HepG2 (cell line): Measurements from ENCODE around the gene MYOZ1. TPM values are rescaled to one million over a fixed set of nuclear protein-coding genes. Genes with fewer than 3 reads are reported as not detected.

Experiments used
- CERS6 ChIP-seq: sonication (generic); formaldehyde crosslinking; IDR thresholded peaks from 2 replicates; pipeline ENCODE4 v1.5.0; 2020; ENCODE audit warnings: missing genetic modification reagents
- ETV5 ChIP-seq: IDR thresholded peaks from 2 replicates; pipeline ENCODE4 v1.6.1; 2018; ENCODE audit warnings: missing biosample characterization, missing genetic modification reagents, inconsistent platforms, borderline replicate concordance
- FOXO1 ChIP-seq: sonication (generic); formaldehyde crosslinking; IDR thresholded peaks from 2 replicates; pipeline ENCODE4 v1.4.0; 2020; ENCODE audit warnings: missing genetic modification reagents
- NR2F6 ChIP-seq, 2 experiments: IDR thresholded peaks; 2 replicates each; pipeline ENCODE4 v1.6.1; 2016; ENCODE audit warnings: antibody characterized with exemption in 1 of 2, mild to moderate bottlenecking in 1 of 2
- PAXIP1 ChIP-seq: sonication (generic); formaldehyde crosslinking; conservative IDR thresholded peaks from 2 replicates; pipeline ENCODE4 v1.4.0; 2020; ENCODE audit warnings: mild to moderate bottlenecking, missing genetic modification reagents, moderate library complexity
- REL ChIP-seq: sonication (generic); formaldehyde crosslinking; conservative IDR thresholded peaks from 2 replicates; pipeline ENCODE4 v1.8.0; 2022; ENCODE audit warnings: mild to moderate bottlenecking, missing genetic modification reagents, moderate library complexity
- RFX3 ChIP-seq: IDR thresholded peaks from 2 replicates; pipeline ENCODE4 v1.6.1; 2016; ENCODE audit warnings: missing biosample characterization, missing genetic modification reagents
- TBL1XR1 ChIP-seq: fragments of 150-350 bp; IDR thresholded peaks from 2 replicates; pipeline ENCODE4 v1.6.1; 2014; ENCODE audit warnings: borderline replicate concordance, low read length; ENCODE audit not compliant: partially characterized antibody
- ZBTB8A ChIP-seq: sonication (generic); formaldehyde crosslinking; IDR thresholded peaks from 2 replicates; pipeline ENCODE4 v1.4.0; 2020; ENCODE audit warnings: mild to moderate bottlenecking, low read depth, missing genetic modification reagents, borderline replicate concordance
- ZFP36L1 ChIP-seq: sonication (generic); formaldehyde crosslinking; IDR thresholded peaks from 2 replicates; pipeline ENCODE4 v1.8.0; 2022; ENCODE audit warnings: mild to moderate bottlenecking, missing genetic modification reagents, moderate library complexity
- ZNF230 ChIP-seq: sonication (generic); formaldehyde crosslinking; IDR thresholded peaks from 2 replicates; pipeline ENCODE4 v1.4.0; 2020; ENCODE audit warnings: mild to moderate bottlenecking, missing genetic modification reagents
- ZNF292 ChIP-seq: sonication (generic); formaldehyde crosslinking; IDR thresholded peaks from 2 replicates; pipeline ENCODE4 v1.8.1; 2022; ENCODE audit warnings: mild to moderate bottlenecking, low read depth, missing genetic modification reagents, borderline replicate concordance
- ZNF780A ChIP-seq: sonication (generic); formaldehyde crosslinking; IDR thresholded peaks from 2 replicates; pipeline ENCODE4 v1.8.0; 2022; ENCODE audit warnings: mild to moderate bottlenecking, missing genetic modification reagents, moderate library complexity
- polyA plus RNA-seq, 8 experiments: library from polyadenylated mRNA; depleted of rRNA in 3 of 8; stranded (reverse) in 7 of 8; unstranded in 1 of 8; fragments of >200 nt; fragmentation: Illumina TruSeq in 4 of 8; extraction: Trizol in 4 of 8; gene quantifications; 2 replicates each; pipeline versions ENCODE4 v1.2.1 to v1.2.3, GENCODE V29; 2011 to 2016; ENCODE audit warnings: low read depth in 4 of 8, missing spikeins in 1 of 8, mixed read lengths in 1 of 8; ENCODE audit not compliant: insufficient read depth in 1 of 8
- total RNA-seq, 5 experiments: library from RNA; depleted of rRNA; stranded (reverse); fragments of >200 nt; fragmentation: Illumina TruSeq; extraction: Trizol; gene quantifications; 2 replicates each; pipeline ENCODE4 v1.2.3, GENCODE V29; 2016; ENCODE audit warnings: low read depth in 1 of 5
- TF ChIP-seq, protein P1 (sequence below), 2 experiments: sonication (generic) in 1 of 2; formaldehyde crosslinking in 1 of 2; IDR thresholded peaks; 2 replicates each; pipeline versions ENCODE4 v1.4.0 to v1.6.1; 2016 to 2020; ENCODE audit warnings: borderline replicate concordance in 1 of 2, low read depth in 1 of 2, mild to moderate bottlenecking in 1 of 2, missing genetic modification reagents in 1 of 2
- TF ChIP-seq, protein P2 (sequence below): sonication (generic); formaldehyde crosslinking; IDR thresholded peaks from 2 replicates; pipeline ENCODE4 v1.5.0; 2020; ENCODE audit warnings: mild to moderate bottlenecking, missing genetic modification reagents

The MYOZ1 gene
- total and polyA plus RNA-seq, 2 of the 13 experiments (the other 11 are each of a cell fraction or from before 2014, with no cell fraction given): not detected

DNA sequence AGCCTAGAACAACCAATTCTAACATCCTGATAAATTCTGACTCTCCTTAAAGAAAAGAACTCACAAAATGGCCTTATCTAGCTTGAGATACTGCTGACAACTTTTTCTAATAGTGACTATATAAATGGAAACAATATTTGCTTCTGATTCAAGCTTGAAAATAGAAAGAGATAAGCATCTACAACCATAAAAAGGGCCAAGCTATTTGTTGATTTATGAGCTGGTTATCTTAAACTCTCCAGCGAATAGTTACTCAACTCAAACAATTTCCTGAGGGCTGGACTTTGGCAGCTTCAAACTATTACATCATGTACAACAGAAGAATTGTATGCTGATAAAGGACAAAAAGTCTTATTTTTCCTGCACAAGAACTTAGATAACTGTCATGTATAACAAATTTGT, 54.7 kb downstream of the MYOZ1 start (continued):
- no peak for TF ChIP-seq CERS6
- TF ChIP-seq ZFP36L1: 0 out of 2 replicates have a peak, but pooled peaks have one; percentile 62
- TF ChIP-seq, protein P1, sequence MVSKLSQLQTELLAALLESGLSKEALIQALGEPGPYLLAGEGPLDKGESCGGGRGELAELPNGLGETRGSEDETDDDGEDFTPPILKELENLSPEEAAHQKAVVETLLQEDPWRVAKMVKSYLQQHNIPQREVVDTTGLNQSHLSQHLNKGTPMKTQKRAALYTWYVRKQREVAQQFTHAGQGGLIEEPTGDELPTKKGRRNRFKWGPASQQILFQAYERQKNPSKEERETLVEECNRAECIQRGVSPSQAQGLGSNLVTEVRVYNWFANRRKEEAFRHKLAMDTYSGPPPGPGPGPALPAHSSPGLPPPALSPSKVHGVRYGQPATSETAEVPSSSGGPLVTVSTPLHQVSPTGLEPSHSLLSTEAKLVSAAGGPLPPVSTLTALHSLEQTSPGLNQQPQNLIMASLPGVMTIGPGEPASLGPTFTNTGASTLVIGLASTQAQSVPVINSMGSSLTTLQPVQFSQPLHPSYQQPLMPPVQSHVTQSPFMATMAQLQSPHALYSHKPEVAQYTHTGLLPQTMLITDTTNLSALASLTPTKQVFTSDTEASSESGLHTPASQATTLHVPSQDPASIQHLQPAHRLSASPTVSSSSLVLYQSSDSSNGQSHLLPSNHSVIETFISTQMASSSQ (IDR thresholded peaks at IDR 0.05; ENCODE audit: low read depth): peak; percentile 49; the same call in 1 of the 2 replicates
- TF ChIP-seq, protein P1 (CRISPR knock-in tag; IDR thresholded peaks at IDR 0.05; ENCODE audit: borderline replicate concordance): no peak; the same call in 1 of the 2 replicates
- TF ChIP-seq ZBTB8A (CRISPR knock-in tag): no peak
- peak; percentile 48 for TF ChIP-seq TBL1XR1
- no peak for TF ChIP-seq FOXO1 (CRISPR knock-in tag)
- TF ChIP-seq, protein P2, sequence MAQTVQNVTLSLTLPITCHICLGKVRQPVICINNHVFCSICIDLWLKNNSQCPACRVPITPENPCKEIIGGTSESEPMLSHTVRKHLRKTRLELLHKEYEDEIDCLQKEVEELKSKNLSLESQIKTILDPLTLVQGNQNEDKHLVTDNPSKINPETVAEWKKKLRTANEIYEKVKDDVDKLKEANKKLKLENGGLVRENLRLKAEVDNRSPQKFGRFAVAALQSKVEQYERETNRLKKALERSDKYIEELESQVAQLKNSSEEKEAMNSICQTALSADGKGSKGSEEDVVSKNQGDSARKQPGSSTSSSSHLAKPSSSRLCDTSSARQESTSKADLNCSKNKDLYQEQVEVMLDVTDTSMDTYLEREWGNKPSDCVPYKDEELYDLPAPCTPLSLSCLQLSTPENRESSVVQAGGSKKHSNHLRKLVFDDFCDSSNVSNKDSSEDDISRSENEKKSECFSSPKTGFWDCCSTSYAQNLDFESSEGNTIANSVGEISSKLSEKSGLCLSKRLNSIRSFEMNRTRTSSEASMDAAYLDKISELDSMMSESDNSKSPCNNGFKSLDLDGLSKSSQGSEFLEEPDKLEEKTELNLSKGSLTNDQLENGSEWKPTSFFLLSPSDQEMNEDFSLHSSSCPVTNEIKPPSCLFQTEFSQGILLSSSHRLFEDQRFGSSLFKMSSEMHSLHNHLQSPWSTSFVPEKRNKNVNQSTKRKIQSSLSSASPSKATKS (CRISPR knock-in tag): no peak
- TF ChIP-seq REL (CRISPR knock-in tag): no peak
- TF ChIP-seq ZNF780A (CRISPR knock-in tag): no peak
- no peak for TF ChIP-seq ZNF230 (CRISPR knock-in tag)
- no peak for TF ChIP-seq RFX3 (CRISPR knock-in tag)
- peak; percentile 91 for TF ChIP-seq PAXIP1 (CRISPR knock-in tag)
- no peak for TF ChIP-seq ZNF292 (CRISPR knock-in tag)
- peak; percentile 75; the same call in 1 of the 2 replicates for TF ChIP-seq ETV5
- peak; percentile 72 for TF ChIP-seq NR2F6 (IDR thresholded peaks at IDR 0.05)
- TF ChIP-seq NR2F6 (CRISPR knock-in tag; IDR thresholded peaks at IDR 0.05): peak; percentile 50; the same call in 1 of the 2 replicates
